Neural cell (in vitro differentiated cells): ENCODE measurements around the gene KLHL3.

Experiments
- CTCF ChIP-seq: fragments of 450-650 bp; IDR thresholded peaks from 2 replicates; pipeline ENCODE4 v1.5.1; 2014; ENCODE audit warnings: antibody characterized with exemption, mild to moderate bottlenecking, moderate library complexity; ENCODE audit not compliant: poor library complexity, severe bottlenecking
- EP300 ChIP-seq: fragments of 450-650 bp; conservative IDR thresholded peaks from 2 replicates; pipeline ENCODE4 v1.6.1; 2014; ENCODE audit warnings: antibody characterized with exemption, mild to moderate bottlenecking, moderate library complexity; ENCODE audit not compliant: poor library complexity, severe bottlenecking
- EZH2 ChIP-seq: fragments of 200-600, 300-800 bp; shearing (Covaris generic), sonication (generic); IDR thresholded peaks from 2 replicates; pipeline ENCODE4 v1.6.1; 2014; ENCODE audit warnings: antibody characterized with exemption, low read length, borderline replicate concordance, mild to moderate bottlenecking; ENCODE audit not compliant: insufficient read depth, poor library complexity, severe bottlenecking
- MXI1 ChIP-seq: fragments of 450-650 bp; conservative IDR thresholded peaks from 2 replicates; pipeline ENCODE4 v1.6.1; 2014; ENCODE audit warnings: antibody characterized with exemption, mild to moderate bottlenecking; ENCODE audit not compliant: poor library complexity, severe bottlenecking
- POLR2AphosphoS5 ChIP-seq: IDR thresholded peaks from 2 replicates; pipeline ENCODE4 v1.6.1; 2012
- RAD21 ChIP-seq: fragments of 450-650 bp; conservative IDR thresholded peaks from 2 replicates; pipeline ENCODE4 v1.6.1; 2014; ENCODE audit warnings: antibody characterized with exemption, mild to moderate bottlenecking, moderate library complexity
- REST ChIP-seq: IDR thresholded peaks from 2 replicates; pipeline ENCODE4 v1.6.1; 2012; ENCODE audit warnings: borderline replicate concordance

- TF ChIP-seq EZH2 (no peak), EP300 (no peak), MXI1 (no peak), CTCF (no peak), POLR2AphosphoS5 (no peak), RAD21 (no peak), REST (no peak)
Measured at GRCh38 chr5:137632716-137633115, 103.2 kb downstream of the KLHL3 start.
